Right hindlimb (tissue), 1 donor: Measurements from ENCODE around the gene BMPR1B.

Source experiments
- DNase-seq: peaks from one replicate; pipeline ENCODE4 v3.0.0-alpha.2; 2018

BMPR1B gene

DNA sequence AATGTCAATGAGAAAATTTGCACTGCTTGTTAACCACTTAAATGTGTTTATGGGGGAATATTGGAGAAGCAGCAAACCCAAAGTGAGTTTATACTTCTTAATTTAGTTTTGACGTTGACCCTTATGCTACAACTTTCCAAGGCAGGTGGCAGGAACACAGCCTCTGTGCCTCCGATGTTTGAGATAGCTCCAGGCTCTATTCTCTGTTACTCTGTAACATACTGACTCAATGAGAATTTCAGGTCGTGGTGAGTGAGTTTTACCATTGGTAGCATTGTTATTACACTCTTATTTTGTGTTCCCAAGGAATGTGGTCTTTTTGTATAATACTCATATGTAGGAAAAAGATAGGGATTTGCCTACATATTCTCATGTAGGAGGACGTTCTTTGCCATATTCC, 210.7 kb downstream of the BMPR1B start:
- DNase-seq, result no peak

DNA sequence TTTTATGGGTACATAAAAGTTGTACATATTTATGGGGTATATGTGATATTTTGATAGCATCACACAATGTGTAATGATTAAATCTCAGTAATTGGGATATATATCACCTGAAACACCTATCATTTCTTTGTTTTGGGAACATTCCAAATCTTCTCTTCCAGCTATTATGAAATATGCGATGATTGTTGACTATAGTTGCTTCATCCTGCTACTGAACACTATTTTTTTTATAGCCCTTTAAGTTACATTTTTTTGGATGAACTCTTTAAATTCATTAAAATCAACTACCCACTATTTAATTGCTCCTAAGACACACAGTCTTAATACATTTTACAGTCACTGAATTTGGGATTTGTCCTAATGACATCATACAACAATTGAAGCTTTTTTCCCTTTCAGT, 212.9 kb downstream of the BMPR1B start:
- no peak for DNase-seq

DNA sequence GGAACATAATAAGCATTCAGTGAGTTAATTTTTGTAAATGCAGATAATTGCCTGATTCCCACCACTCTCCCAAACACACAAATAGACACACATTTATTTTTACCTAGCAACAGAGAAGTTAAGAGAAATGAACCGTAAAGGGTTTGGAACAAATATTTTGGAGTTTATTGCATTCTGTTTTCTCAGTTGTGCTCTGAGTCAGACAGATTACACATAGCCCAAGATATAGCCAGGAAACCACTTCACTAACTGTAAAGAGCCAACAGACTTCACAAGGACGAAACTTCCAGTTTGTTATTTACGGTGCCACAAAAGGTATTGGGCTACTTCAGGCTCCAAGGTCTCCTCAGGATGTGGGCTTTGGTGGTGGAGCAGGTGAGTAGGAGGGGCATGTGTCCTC, 217.0 kb downstream of the BMPR1B start:
- no peak for DNase-seq

DNA sequence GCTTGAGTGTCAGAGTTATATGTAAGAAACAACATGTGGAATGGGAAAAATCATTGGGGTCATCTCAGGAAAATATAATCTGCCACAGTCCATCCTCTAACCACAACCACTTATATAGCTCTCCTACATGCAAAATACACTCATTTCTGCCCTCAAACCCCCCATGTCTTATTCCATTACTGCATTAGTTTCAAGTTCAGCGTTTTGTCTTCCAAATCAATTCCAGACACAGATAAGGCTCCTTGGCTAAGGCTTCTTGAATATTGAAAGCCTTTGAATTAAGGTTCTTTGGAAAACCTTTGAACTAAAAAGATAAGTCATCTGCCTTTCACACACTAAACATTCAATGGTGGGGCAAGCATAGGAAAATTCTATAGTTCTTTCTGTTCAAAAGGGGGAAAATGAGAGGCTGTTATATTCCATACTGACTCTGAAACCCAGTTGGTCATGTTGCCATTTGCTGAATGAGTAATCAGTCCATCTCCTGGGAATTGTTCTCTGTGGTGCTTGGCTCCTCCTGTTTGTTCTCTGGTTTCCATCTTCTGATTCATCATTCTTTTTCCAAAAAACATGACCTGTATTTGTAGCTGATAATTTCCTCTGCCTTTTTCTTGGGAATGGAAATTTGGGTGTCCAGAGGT, 218.7 kb downstream of the BMPR1B start:
- no peak for DNase-seq

DNA sequence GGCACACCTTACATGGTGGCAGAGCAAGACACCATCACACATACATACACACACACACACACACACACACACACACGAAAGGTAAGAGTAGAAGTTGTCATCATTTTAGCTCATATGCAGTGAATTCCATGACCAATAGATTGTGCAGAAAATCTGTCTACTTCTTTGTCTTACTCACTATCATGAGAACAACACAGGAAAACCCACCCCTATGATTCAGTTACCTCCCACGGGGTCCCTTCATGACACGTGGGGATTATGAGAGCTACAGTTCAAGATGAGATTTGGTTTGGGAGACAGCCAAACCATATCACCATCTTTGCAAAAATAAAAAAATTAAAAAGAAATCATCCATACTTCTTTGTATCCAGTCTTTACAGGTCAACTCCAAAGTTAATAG, 221.1 kb downstream of the BMPR1B start:
- DNase-seq, result no peak

DNA sequence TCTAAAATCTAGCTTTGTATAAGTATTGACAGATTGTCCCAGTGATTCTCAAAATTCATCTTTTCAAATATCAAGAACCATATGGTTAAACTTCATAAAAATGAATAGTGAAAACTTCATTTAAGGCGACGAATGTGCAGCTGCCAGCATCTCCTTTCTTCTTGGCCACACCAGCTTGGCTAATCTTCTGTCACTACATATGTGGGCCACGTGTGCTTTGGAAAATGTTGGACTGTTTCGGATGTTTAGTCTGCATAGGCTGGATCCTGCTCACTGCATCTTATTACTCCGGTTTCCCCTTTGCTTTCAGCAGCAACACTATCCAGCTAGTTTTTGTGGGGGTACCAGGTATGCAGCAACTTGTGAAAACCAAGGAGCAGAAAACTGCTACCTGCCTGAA, 221.9 kb downstream of the BMPR1B start:
- DNase-seq, result no peak

DNA sequence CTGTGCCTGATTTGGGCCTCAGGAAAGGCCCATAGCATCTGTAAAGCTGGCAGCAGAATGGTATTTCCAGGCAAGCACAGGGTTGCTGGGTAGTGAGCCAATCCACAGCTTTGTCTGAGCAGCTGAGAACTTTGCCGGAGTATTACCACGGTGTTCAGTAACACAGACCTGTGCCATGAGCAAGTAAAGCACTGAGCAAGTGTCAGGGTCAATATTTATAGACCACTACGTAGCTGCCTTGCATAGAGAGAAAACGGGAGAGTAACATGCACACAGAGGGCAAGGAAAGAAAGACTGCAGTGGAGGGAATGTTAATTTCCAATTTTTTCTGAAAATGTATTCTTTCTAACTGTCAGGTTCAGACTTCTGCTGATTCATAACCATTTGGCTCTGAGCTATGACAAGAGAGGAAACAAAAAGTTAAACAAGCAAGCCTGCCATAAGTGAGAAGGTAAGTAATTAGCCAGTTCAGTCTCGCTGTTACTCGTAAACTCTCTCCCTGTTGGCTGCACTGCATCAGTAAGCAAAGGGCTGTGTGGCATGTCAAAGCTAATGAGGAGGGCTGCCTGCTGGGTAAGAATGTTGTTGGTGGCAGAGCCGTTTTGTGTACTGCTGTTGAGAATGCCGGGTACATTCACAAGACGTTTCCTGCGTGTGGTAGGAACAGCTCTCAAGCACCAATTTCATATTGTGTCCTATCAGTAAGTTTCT, 238.1 kb downstream of the BMPR1B start:
- DNase-seq, result peak; percentile 78

DNA sequence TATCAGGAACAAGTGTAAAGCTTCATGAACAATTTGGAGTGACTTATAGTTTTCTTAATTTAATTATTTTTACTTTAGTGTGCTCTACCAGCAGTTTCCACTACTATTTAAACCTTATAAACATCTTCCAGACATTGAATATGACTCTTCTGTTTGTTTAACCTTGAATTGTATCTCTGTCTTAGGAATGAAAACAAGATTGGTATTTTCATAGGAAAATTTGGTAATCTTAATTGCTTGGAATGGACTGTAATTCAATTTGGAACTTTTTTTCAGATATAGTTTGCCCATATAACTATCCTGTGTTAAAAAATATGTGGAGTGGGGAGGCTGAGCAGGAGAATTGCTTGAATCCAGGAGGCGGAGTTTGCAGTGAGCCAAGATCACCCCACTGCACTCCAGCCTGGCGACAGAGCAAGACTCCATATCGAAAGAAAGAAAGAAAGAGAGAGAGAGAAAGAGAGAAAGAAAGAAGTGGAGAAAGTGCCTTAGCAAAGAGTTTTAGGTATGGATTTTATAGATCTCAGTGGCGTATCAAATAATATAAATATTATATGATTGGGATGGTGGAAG, 242.4 kb downstream of the BMPR1B start:
- no peak for DNase-seq

DNA sequence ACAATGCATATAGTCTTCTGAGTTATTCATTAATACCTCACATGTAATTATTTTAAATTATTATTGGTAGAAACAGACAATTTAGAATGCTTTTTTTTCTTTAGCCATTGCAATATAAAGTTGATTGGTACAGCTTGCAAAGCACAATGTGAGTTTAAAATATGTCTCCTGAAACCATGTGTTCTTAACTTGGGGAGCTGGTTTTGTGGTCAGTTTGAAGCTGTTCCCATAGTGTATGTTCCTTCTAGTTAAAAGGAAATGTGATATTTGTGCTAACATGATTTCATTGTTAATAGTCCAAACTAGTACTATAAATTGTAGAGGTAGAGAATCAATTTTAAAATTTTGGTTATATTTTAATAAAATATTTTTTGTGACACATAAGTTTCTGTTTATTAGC, 247.2 kb downstream of the BMPR1B start:
- DNase-seq, result no peak

DNA sequence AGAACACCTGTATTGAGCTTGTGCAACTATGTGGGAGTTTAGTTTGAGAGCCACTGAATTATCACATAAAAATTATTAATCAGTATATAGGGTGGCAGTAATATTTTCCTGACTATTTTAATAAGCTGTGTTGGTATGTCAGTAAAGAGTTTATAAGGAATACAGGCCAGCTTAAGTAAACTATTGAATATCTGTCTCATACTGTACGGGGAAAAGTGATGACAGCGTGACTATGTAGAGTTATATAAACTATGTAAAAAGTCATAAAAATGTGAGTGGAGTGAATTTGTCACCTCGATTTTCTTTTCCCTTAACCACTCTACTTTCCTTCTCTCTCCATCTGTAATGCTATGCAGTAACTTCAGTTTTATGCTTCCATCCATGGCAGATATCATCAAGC, 250.2 kb downstream of the BMPR1B start:
- no peak for DNase-seq

DNA sequence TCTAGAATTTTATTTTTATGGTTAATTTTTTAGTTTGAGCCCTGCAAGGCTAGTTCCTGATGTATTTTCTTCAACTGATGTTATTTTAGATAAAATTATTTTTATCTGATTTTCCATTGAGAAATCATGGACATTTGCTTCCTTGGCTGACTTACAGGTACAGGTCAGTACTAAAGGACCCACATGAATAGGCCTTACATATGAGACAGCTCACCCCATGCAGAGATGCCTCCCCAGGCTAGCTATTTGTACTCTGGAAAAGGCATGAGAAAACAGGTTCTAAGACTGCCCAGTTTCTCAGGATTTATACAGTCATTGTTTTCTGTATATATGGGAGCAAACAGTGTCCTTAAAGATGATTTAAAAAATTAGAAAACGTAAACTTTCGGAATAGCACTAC, 255.5 kb downstream of the BMPR1B start:
- DNase-seq, result no peak

DNA sequence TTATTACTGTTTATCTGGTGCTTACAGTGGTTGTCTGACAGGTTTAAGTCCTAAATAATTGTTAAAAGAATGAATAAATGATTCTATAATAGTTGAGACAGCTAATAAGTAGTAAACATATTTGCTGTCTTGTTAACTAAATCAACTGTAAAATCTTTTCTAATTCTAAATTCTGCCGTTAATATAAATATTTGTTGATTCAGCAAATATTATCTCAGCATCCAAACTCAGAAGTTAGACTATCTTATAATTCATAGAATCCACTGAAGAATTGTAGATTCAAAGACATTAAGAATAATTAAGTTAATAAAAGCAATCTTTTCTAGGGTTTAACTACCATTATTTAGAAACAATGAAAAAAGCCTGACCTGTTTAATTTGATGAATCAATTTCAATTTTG, 256.3 kb downstream of the BMPR1B start:
- no peak for DNase-seq

DNA sequence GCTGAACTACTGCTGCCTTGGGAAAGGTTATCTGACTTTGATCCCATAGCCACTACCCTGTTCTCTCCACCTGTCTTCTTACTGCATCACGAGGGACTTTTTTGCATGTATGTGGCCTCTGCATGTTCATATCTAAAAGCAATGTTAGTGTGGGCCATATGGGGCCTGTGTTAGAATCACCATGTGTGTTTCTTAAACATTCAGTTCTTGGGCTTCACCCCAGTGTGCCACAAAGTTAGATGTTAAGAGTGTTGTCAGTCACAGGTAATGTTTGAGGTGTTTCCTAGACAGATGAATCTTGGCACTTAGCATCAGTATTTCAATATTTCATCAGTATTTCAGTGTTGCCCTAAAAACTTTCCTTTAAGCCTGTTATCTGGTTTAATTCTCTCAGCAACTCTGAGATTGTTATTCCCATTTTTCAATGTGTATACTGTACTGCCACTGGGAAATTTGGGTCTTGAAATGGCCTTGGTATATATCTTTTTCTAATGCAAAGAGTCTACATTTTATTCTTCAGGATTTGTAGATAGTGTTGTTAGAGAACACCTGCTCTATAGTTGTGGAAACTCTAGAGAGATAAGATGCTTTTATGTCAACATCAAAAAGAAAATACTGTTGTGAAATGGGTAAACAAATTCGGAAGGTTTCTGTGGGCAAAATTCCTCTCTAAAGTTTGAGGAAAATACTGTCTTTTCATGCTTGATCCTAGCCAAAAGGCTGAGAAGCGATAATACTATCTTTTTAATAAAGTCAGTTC, 259.7 kb downstream of the BMPR1B start:
- DNase-seq, result no peak

DNA sequence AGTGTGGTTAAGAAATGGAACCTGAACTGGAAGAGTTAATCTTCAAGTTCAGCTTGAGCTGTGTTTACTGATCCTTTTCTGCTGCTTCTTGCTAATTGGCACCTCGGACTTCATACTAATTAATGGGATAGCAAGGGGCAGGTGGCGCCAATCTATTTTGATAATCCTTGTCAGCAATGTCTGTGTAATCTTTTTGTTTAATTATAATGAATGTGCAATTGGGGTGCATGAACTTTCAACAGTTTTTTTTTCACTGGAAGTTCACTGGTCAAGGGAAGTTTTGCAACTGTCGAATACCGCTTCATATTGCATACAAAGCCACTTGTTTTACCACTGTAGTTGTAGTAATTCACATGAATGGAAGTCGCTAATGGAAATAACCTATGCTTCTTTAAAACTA, 261.0 kb downstream of the BMPR1B start:
- no peak for DNase-seq

DNA sequence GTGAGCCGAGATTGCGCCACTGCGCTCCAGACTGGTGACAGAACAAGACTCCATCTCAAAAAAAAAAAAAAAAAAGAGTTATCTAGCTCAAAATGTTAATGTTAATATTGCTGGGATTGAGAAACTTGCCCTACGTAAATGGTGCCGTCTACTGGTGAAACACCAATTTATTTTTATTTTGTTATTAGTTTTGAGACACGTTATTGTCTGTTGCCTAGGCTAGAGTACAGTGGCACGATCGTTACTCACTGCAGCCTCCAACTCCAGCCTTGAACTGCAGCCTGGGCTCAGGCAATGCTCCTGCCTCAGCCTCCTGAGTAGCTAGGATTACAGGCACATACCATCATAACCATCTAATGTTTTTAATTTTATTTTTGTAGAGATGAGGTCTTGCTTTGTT, 262.8 kb downstream of the BMPR1B start:
- no peak for DNase-seq

DNA sequence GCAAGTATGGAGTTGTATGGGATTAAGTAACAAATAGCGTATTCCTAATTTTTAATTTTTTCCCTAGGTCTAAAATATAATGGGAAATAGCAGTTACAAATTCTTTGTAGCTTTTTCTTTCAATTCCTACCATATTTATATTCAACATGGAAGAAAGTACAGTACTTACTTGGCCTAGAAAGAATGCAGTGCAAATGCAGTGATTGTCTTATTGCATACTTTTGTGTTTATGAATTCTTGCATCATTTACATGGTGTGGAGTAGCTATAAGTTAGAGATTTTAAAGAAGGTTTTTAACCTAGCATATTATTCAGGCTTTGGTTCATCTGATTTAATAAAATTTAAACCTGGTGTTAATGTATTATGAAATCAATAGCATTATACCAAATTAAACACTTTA, 263.3 kb downstream of the BMPR1B start:
- no peak for DNase-seq

DNA sequence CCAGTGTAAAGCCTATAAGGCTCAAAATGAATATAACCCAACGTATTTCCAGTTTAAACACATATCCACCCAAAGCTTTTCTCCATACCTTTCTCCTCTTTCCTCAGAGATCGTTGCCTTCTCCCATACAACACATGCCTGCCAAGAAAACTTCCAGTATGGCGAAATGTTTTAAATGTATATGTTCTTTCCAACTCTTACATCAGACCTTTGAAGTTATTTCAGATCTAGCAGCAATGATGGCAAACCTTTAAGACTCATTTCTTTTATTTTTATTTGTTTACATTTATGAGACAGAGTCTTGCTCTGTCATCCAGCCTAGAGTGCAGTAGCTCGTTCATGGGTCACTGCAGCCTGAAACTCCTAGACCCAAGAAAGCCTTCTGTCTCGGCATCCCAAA, 265.4 kb downstream of the BMPR1B start:
- DNase-seq, result no peak

DNA sequence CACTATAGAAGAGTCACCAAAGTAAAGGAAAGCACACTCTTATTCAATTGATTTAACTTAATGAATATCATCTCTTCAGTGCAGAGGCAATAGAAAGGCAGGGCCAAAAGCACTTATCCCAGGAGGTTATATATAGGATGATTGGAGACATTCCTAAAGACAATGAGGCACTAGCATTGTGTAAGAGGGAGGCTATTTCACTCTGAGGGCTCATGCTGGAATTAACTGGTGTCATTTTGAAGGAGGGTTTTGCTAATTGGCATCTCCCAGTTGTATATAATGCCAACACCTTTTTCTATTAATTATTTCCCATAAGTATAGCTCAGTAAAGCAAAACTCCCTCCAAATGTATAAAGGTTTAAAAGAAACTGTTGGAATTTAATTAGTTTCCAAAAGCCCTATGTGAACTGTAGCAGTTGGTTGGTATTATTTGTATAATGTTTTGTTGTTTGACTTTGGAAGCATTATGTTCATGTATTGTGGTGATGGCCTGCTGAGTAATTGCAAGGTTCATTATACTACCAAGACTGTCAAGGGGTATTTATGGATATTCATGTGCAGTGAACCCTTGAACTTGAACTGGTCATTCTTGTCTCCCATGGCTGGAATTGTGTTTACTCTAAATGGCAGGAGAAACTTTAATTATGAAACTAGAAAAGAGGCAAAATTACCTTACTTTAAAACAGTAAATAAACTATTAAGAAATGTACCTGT, 270.3 kb downstream of the BMPR1B start:
- DNase-seq, result no peak

DNA sequence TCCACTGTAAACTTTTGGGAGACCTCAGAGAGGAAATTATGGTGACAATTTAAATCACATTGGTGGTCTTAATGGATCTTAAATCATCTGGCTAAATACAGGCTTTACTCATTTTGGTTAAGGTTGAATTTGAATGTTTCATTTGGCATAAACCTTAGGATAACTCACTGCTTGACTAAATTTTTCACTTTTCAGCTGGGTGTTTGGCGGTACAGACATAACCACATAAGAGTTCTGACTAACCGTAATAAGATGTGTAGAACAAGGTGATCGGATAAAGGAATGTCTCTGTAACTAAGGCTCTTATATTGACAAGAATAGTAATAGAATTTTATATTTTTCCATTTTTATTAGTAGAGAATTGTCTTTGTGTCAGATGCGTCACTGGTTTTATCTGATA, 281.0 kb downstream of the BMPR1B start:
- no peak for DNase-seq

DNA sequence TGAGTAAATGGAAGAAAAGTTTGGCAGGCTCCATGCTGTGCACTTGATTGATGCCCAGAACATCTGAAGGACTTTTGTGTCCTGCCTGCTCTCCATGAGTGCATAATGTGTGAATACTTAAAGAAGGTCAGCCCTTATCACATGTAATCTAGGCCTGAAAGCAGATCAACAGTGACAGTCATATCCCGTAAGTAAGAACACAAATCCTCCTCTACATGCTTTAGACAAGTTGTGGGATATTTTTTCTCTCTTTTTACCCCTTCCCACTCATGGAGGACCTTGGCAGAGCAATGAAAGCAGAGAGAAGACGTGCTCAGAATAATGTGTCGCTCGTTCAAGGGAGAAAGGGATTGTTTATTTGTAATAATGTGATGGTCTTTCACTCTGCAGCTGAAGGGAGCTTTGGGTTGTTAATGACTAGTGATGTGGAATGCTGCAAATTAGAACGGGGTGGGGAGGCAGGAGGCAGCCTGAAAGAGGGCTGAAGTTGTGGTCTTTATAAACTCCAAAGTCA, 286.6 kb downstream of the BMPR1B start:
- no peak for DNase-seq

DNA sequence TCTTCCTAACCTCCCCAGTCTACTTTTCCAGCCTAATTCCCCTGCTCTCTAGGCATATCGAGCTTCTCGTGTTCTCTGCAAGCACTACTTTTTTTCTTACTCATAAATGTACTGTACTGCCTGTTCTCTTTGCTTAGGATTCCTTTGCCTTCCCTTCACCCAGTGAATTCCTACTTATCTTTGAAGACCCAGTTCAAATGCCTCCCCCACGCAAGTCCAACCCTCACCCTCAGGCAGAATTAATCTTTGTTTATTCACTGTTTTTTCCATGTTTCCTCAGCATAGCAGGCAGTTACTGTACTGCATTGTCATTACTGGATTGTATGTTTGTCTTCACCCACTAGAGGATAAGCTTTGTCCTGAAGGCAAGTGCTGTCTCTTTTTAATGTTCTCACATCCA, 287.7 kb downstream of the BMPR1B start:
- no peak for DNase-seq

DNA sequence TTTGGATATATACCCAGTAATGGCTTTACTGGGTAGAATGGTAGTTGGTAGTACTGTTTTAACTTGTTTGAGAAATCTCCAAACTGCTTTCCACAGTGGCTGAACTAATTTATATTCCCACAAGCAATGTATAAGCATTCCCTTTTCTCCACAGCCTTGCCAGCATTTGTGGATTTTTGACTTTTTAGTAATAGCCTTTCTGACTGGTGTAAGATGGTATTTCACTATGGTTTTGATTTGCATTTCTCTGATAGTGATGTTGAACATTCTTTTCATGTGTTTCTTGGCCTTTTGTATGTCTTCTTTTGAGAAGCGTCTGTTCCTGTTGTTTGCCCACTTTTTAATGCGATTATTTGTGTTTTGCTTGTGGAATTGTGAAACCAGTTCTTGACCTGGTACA, 290.5 kb downstream of the BMPR1B start:
- no peak for DNase-seq
